CD4-positive, alpha-beta T cell treated with Interleukin-15 for 4 hours (primary cell): ENCODE data around the gene ARHGAP28.

ENCODE experiments used
- DNase-seq: peaks from one replicate; pipeline ENCODE4 v3.0.0-alpha.2; 2020; ENCODE audit warnings: low spot score

The ARHGAP28 gene

DNA sequence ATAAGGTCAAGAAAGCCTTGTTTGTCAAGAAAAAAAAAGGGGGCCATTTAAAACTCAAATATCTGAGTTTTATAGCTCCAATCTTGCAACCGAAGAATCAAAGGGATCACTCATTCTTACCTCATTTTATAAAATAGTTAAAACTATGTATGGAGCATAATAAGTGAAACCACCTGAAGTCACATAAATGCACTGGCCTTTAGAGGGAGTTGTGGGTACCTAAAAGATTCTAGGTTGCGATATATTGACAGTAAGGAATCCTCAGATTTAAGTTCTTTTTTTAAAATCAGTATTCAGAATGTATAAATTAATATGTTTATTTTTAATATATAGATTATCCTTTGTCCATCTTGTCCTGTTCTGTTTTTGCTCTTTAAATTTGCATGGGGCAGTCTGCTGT is 3.4 kb downstream of the ARHGAP28 start:
- DNase-seq, result no peak

DNA sequence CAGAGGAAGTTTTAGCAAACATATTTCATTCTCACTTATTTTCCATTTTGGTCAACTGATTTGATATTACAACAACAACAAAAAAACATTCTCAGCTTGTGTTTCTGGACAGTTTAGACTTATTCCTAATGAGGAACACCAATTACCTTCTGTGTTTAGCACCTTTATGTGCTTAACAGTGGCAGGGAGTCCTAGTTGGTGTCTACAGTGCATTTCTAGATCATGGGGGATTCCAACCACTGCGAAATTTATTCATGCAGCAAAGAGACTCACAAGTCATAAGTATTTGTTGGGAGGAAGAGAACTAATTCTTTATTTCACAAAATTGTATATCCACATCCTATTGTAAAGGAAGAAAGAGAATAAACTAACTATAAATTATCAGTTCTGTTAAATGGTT is 4.2 kb downstream of the ARHGAP28 start:
- DNase-seq, result no peak

DNA sequence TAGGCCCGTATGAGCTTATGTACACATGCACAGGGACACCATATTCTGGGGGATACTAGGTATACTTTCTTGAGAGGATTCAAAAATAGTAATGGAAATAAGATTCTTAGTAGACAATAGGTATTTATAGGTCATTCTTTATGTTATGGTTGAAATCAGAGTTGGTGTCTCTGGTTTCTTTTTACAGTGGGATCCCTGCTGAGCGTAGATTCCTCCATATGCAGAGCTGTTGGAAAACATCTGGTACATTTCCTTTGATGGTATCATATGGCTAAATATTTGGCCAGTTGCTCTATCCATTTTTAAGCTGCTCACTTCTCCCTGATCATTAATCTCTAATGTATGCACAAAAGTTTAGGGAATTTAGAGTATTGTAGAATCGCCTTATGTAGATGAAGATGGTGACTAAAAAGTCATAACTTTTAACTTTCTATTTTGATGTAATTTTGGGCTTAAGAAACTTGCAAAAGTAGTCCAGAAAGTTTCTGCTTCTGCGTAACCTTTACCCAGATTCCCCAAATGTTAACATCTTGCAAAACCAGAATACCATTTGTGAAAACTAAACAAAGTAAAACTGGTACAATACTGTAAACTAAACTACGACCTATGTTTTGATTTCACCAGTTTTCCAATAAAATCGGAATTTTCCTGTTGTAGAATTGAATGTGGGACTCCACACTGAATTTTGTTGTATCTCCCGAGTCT is 5.4 kb downstream of the ARHGAP28 start:
- no peak for DNase-seq

DNA sequence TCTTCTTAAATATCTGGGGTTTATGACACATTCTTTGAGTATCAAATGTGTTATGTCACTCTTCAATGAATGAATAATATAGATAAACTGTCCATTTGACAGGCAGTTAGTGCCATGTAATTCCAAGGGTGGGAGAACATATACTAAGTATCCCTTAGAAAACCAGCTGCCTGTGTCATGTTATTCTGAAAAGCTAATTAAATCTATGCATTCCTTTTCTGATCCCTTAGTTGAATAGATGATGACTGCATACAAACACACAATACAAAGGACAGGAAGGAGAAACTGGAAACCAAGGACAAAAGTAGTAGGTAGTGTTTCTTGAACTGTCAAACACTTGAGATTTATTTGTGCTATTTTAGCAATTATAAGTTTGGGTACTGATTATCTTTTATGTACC is 8.3 kb downstream of the ARHGAP28 start:
- no peak for DNase-seq

DNA sequence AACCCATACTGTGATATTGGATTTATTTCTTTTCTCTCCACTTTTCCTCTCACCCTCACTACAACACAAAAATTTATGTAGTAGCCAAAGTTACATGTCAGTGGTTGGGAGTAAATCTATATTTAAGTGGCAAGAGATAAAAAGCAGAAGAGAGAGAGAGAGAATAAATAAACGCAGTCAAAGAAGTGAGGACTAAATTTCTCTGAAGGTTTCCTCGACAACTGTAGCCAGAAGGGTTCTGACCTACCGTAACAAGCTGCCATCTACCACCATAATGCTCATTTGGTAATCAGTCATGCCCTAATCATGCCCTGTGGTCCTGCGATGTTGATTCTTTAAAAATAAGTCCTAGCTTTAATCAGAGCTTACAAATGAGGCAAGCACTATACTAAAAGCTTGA is 9.1 kb downstream of the ARHGAP28 start:
- no peak for DNase-seq

DNA sequence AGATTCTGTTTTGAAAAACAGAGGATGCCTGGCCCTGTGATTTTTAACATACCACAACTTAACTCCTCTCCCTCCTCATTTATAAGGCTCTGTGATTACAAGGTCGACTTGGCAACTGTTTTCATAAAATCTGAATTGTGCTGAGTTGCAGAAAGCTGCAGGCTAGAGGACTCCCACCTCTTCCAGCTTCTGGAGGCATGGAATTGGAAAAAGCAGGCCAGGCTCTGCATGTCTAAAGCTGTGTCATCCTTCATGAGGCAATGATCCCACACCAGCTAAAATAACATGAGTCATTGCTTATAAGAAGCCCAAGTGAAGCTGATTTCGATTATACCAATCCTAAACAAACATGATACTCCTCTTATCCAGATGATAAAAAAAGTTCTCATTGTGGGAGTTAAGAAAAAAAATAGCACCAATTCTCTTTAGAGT is 11.7 kb downstream of the ARHGAP28 start:
- no peak for DNase-seq

DNA sequence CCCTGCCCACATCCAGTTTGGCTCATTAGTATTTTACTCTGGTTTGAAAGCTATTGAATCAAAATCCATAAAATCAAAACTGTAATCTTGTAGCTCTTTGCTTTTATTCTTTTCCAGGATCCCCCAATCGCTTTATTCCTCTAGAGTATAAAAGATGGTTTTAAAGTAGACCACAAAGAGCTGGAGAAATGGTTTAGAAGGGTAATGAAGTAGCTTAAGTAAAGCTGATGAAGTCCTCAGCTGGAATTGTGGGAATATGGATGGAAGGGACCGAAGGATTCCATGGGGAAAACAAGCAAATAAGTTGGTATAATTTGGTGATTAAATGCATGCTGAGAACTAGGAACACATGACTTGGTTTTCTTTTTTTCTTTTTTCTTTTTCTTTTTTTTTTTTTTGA is 12.3 kb downstream of the ARHGAP28 start:
- DNase-seq, result no peak

DNA sequence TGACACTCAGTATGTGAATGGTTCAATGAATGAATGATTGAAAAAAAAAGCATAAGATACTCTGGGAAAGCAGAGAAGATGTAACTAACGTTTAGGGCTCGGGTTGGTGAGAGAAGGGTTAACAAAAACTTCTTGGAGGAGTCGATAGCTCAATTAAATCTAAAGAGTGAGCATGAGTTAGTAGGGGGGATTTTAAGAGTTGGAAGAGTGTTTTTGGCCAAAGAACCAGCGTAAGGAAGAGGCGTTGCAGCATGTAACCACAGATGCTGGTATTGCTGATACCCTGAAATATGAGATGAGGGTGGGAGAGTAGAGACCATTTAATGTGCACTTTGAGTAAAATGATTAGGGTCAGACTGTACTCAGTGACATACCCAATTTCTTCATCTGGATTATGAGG is 14.5 kb downstream of the ARHGAP28 start:
- no peak for DNase-seq

DNA sequence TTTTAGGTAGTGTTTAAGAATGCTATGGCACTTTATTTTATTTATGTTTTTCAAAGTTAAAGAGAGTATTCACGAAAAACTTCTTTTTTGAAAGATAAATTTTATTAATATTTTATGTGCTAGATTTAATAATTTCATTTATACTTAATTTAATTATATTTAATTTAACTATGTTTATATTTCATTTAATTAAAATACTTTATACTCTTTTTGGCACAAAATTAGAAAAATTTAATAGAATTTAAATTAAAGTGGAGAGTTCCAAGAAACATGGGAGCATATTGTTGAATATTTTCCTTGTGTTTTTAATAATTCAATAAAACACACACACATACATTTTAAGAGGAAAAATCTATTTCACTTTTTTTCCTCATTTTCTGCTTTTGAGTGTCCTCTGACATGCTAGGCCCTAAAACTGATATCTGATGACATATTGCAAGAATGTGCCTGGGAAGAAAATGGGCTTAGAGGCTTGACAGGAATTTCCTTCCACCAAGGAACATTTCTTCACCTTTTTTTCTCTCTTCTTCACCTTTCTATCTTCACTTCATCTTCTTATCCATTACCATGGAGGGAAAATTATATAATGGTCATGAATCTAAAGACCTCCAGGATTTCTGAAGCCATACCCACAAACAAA is 15.4 kb downstream of the ARHGAP28 start:
- DNase-seq, result no peak

DNA sequence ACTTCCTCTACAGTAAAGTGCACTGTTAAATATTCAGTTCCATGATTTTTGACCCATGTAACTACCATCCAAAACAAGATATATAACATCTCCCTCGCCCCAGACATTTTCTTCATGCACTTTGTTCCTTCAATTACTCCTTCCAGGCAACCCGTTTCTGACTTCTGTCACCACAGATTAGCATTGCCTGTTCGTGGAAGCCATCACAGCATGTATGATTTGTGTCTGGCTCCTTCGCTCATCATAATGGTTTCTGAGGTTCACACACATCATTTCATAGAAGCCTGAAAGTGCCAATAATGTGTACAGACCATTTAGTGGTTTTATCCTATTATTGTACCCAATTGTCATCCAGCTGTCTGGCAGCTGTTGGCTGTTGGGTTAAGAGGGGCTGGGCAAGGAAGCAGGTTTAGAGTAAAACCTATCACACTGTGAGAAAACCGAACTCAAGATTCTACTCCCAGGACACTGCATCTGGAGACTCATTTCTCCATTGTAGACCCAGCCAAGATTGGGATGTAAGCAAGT is 16.1 kb downstream of the ARHGAP28 start:
- no peak for DNase-seq

DNA sequence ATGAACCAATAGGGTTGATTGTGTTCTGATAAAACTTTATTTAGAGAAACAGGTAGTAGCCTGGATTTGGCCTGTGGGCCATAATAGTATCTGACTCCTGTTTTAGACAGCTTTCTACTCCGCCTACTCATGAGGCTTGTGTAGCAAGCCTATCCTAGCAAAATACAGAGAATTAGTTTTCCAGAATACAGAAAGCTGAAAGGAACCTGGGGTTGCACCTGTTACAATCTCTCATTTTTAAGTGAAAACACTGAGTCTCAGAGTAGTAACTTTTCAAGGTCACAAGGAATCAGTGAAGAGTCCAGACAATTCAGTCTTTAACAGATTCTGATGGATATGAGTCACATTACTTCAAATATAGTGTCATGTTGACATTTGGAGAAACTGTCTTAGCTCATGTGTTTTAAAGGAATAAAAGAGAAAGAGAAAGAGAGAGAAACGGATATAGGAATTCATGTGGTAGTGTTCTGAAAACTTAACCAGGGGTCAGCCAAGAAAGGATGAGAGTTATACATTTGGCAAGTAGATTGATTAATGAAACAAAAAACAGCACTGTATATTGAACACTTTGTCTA is 17.0 kb downstream of the ARHGAP28 start:
- no peak for DNase-seq

DNA sequence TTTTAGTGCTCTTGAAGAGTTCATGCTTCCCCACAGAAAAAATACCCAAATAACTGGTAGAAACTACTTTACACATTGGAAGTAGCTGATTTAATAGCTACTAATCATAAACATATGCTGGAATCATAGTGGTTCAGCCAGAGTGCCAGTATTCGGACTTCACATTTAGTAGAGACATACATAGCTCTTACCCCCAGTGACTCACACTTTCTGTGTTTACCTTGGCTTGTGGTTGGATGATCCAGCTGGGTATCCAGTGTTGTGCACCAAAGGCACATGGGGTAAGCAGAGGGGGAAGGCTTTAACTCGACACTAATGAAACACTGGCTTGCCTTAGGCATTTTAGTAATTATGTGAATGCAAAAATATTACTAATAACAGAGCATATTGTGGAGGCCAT is 18.1 kb downstream of the ARHGAP28 start:
- DNase-seq, result no peak

DNA sequence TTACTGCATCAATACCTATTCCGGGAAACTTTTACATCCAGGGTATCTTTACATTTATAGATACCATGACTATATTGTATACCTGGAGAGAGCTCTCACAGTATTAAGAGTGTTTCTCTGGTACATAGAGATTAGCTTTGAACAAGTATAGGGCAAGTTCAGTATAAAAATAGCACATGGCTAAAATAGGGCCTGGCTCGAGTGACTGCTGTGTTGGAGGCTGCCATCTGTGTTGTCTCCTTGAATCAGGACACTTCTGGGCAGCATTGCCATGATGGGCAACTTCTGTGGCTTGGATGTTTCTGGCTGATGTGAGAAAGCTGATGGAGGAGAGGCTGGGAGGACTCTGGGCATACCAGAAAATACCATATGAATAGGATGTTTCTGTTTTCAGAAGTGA is 18.7 kb downstream of the ARHGAP28 start:
- no peak for DNase-seq

DNA sequence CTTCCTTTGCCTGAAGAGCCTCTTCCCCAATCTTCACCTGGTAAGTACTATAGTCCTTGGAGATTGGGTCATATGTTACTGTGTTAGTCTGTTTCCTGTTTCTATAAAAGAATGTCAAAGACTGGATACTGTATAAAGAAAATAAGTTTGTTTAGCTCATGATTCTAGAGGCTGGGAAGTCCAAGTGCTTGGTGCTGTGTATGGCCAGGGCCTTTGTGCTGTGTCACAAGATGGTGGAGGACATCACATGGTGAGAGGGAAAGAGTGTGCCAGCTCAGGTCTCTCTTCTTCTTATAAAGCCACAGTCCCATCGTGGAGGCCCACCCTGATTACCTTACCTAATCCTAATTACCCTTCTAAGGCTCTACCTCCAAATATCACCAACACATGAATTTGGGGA is 20.9 kb downstream of the ARHGAP28 start:
- no peak for DNase-seq

DNA sequence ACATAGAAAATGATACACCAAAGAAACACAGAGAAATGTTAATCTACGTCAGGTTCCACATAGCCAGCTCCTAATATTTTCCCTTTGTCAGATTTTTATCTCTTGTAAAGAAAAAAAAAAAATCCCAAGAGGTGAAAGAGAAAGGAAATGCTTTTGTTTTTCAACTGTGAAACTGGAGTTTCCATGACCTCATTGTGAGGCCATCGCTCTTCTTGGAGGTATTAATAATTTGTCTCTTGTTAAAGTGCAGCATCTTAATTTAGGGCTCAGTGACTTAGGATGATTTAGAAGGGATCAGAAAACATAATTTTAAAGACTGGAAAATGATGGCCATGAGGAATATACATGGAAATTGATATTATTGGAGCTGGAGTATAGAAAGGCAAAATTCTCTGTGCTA is 21.7 kb downstream of the ARHGAP28 start:
- no peak for DNase-seq

DNA sequence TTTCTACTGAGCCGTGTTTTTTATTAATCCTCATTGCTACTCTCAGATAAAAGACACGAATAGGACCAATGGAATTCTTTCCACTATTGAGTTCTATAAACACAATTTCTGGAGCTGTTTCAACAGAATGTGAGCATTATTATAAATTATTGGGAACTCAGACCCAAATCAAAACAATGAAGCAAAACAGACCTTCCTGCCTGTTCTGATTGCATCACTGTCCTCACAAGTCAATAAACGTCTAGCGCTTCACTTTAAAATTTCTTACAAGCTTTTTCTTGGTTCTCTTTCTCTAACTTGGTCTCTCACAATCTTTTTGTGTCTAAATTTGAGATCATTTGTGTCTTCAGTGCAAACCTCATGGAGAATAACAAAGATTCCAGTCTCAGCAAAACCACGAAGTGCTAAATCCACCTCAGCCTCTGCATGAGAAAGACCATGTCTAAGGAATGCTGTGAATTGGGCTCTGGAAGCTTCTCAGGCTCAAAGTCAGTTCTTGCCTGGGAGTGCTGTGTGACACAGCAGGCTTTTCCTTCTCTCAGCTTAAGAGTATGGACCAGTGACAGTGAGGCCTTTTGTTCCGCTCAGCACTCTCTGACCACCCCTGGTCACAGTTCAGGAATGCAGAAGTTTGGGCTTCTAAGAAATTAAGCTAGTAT is 22.8 kb downstream of the ARHGAP28 start:
- DNase-seq, result no peak

DNA sequence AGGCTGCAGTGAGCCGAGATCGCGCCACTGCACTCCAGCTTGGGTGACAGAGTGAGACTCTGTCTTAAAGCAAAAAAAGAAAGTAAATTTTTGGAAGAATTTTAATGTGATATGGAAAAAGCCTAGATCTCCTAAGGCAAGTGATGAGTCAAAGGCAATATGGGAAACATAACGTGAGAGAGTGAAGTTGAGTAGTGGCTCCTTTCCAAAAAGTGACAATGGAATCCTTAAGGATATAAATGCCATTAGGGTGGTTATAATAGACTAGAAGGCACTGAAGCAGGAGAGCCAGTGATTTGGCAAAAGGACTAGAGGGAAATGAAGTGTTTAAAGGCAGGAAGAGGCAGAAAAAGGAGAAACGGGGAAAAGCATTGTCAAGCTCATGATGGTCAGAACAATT is 25.6 kb downstream of the ARHGAP28 start:
- DNase-seq, result no peak

DNA sequence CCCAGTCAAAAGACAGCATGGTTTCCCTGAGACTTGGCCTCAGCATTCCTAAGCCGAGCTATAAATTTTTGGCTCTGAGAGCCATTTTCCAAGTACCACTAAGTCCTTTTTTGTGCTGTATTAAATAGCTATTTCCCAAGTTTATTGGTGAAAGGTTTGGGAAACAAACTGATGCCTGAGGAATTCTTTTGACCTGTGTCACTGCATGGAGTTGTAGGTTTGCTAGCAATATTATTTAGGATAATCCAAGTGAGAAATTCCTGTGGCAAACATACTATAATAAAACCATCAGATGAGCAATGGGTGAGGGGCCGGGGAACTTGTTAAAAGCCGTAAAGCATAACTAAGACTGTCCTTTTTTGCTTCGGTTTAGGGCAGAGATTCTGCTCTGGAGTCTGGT is 28.4 kb downstream of the ARHGAP28 start:
- DNase-seq, result no peak

DNA sequence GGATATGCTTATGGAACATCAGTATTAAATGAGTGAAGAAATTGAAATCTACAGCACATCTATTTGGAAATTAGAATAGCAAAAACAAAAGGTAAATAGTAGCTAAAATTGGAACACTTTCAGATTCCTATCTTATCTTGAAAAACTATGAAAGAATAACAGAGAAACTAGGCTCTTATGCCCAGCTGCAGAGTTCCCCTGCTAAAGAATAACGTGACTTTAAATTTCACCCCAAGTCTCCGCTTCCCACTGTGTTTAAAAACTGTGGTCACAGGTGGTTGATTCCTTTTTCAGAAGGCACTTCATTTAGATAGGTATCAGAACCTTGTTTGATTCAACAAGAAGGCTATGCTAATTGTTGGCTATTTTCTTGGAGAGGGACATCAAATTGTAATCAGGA is 30.1 kb downstream of the ARHGAP28 start:
- no peak for DNase-seq

DNA sequence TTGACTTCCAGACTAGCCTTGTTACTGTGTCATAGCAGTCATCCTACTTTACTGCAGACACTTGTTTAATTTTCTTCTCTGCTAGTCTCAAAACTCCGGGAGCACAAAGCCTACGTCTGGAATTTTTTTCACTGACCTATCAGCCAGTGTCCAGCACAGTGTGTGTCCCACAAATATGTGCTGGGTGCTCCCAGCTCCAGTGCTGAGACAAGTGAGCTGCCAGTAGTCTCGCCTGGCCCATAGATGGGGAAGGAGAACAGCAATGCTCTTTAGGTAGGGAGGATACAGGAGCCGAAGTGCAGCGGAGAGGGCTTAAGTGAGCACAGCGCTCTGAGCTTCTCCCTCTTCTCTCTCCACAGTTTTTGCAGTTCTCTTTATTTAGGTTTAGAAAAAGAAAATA is 34.0 kb downstream of the ARHGAP28 start:
- DNase-seq, result no peak

DNA sequence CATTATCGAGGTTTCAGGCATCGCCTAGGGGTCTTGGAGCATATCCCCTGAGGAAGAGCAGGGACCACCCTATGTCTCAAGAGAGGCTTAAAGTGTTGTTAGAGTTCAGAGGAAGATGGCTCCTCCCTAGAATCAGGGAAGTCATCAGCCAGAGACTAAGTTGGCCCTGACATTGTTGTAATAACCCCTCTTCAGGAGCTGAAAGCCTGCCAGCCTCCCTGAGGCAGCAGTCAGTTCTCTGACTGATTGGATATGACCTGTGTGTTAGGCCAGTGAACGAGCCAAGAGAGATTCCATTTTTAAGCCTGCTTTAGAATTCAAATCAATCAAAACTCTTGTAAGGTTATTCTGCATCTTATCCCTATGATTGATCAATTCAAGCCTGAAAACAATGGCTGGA is 34.9 kb downstream of the ARHGAP28 start:
- DNase-seq, result no peak

DNA sequence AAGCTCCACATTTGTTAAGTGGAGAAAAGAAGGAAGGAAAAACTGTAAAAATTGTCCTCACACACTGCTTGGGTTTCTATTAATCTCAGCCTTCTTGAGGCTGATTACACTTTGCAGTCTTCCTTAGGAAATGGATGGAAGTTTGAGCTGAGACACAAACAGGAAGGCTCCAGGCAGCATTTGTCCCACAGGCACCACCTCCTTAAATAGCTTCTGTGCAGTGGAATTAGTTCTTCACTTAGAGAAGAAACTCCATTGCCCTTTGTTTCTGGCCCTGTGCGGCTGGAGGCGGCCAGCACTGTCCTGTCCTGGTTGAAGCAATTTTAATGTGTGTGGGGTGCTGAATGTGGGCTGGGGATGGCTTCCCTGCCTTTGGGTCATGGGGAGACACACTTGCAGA is 44.3 kb downstream of the ARHGAP28 start:
- no peak for DNase-seq

DNA sequence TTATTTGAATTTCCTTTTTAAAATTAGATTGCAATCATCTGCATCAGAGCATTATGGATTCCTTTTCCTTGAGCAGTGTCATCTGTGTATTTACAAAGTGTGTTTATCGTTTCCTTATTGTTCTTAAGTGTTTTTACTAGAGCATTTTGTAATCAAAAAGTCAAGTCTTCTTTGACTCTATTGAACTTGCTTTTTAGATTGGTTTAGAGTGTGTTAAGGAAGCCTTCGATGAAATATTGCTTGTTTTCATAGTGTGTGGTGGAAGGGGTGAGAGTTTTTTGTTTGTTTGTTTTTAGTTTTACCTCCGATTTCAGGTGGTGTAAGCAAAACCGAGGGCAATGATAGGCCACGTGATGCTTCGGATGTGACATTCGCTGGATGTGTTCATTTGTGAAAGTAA is 45.7 kb downstream of the ARHGAP28 start:
- DNase-seq, result no peak
